B cell (primary cell): ENCODE results near the gene PHLPP2. TPM values are rescaled to one million over a fixed set of nuclear protein-coding genes. Genes with fewer than 3 reads are reported as not detected.

Experiments
- ATAC-seq: fragments of 200-7000 bp; cut with Tn5 transposase; one replicate; pipeline ENCODE4 v1.10.0; 2021; ENCODE audit warnings: low read depth, mild to moderate bottlenecking, moderate number of reproducible peaks, moderate library complexity
- CTCF ChIA-PET: fragments of 350-600 bp; sonication (Branson Sonifier 250); formaldehyde crosslinking; loops from one replicate; lab custom pipeline; 2021; ENCODE audit warnings: antibody characterized with exemption, inconsistent platforms; lab: Charles Lee
- POLR2A ChIA-PET: fragments of 350-600 bp; sonication (Branson Sonifier 250); formaldehyde crosslinking; loops from one replicate; lab custom pipeline; 2021; ENCODE audit warnings: antibody characterized with exemption; lab: Charles Lee
- DNase-seq: peaks from one replicate; pipeline ENCODE4 v3.0.0; 2013
- H2AFZ ChIP-seq: 2 replicates; pipeline ENCODE4 v1.6.1; 2012; ENCODE audit warnings: mild to moderate bottlenecking, low read depth, low read length; ENCODE audit not compliant: insufficient read depth, poor library complexity, severe bottlenecking
- H3K27ac ChIP-seq, 2 donors: 1 replicate in 1 of 2; 2 replicates in 1 of 2; pipeline ENCODE4 v1.5.1; 2012 to 2013; ENCODE audit warnings: low read length in 2 of 2, mild to moderate bottlenecking in 2 of 2, moderate library complexity in 1 of 2
- H3K27me3 ChIP-seq, 4 experiments: fragments of 200-600 bp in 1 of 4; sonication (generic) in 1 of 4; replicated peaks in 1 of 4; 1 replicate in 2 of 4; 2 replicates in 2 of 4; pipeline versions ENCODE4 v1.6.1 to v1.7.0; 2013 to 2016; ENCODE audit warnings: low read length in 3 of 4, mild to moderate bottlenecking in 2 of 4, mixed read lengths in 1 of 4, moderate library complexity in 1 of 4; ENCODE audit not compliant: insufficient read depth in 4 of 4, control insufficient read depth in 3 of 4; ENCODE audit errors: control extremely low read depth in 1 of 4
- H3K36me3 ChIP-seq, 2 experiments: replicated peaks in 1 of 2; 1 replicate in 1 of 2; 2 replicates in 1 of 2; pipeline versions ENCODE4 v1.6.1 to v1.7.1; 2013; ENCODE audit warnings: low read length in 1 of 2; ENCODE audit not compliant: insufficient read depth in 2 of 2, control insufficient read depth in 1 of 2; ENCODE audit errors: control extremely low read depth in 1 of 2, extremely low read depth in 1 of 2
- H3K4me1 ChIP-seq, 2 donors: fragments of 200-600 bp in 1 of 2; sonication (generic) in 1 of 2; 1 replicate in 1 of 2; 2 replicates in 1 of 2; pipeline versions ENCODE4 v1.5.1 to v1.6.1; 2013 to 2017; ENCODE audit warnings: low read length in 2 of 2; ENCODE audit not compliant: control insufficient read depth in 2 of 2, insufficient read depth in 2 of 2
- H3K4me2 ChIP-seq: replicated peaks from 2 replicates; pipeline ENCODE3; 2012; ENCODE audit warnings: mild to moderate bottlenecking, low read depth, low read length; ENCODE audit not compliant: poor library complexity, severe bottlenecking
- H3K4me3 ChIP-seq, 5 experiments: fragments of 200-600 bp in 1 of 5; sonication (generic) in 1 of 5; 1 replicate in 3 of 5; 2 replicates in 2 of 5; pipeline versions ENCODE4 v1.5.1 to v1.7.0; 2011 to 2016; ENCODE audit warnings: low read length in 4 of 5, mild to moderate bottlenecking in 4 of 5, low read depth in 2 of 5, control low read depth in 1 of 5, moderate library complexity in 1 of 5; ENCODE audit not compliant: insufficient read depth in 1 of 5; ENCODE audit errors: control extremely low read depth in 1 of 5, extremely low read depth in 1 of 5
- H3K79me2 ChIP-seq: fragments of 200-600 bp; sonication (generic); one replicate; pipeline ENCODE4 v1.6.0; 2016; ENCODE audit warnings: low read length; ENCODE audit not compliant: control insufficient read depth, insufficient read depth
- H3K9ac ChIP-seq: fragments of 200-600 bp; sonication (generic); 2 replicates; pipeline ENCODE4 v1.6.1; 2017; ENCODE audit warnings: mild to moderate bottlenecking, low read length, moderate library complexity
- H3K9me3 ChIP-seq, 3 donors: one replicate each; pipeline versions ENCODE4 v1.6.1 to v1.7.1; 2013; ENCODE audit warnings: low read length in 2 of 3; ENCODE audit not compliant: control insufficient read depth in 2 of 3, insufficient read depth in 1 of 3; ENCODE audit errors: control extremely low read depth in 1 of 3
- H4K20me1 ChIP-seq: 2 replicates; pipeline ENCODE4 v1.6.0; 2012; ENCODE audit warnings: mild to moderate bottlenecking, low read length; ENCODE audit not compliant: insufficient read depth, control insufficient read depth, poor library complexity, severe bottlenecking
- H3K27ac Mint-ChIP-seq: one replicate; pipeline ENCODE4 v1.8.0; 2021; ENCODE audit warnings: mixed read lengths
- H3K27me3 Mint-ChIP-seq: one replicate; pipeline ENCODE4 v1.8.0; 2021; ENCODE audit warnings: mixed read lengths
- H3K4me1 Mint-ChIP-seq: one replicate; pipeline ENCODE4 v1.8.0; 2021; ENCODE audit warnings: mixed read lengths
- H3K4me3 Mint-ChIP-seq: one replicate; pipeline ENCODE4 v1.8.0; 2021; ENCODE audit warnings: mixed read lengths
- H3K9me3 Mint-ChIP-seq: one replicate; pipeline ENCODE4 v1.8.0; 2022; ENCODE audit warnings: mixed read lengths; ENCODE audit not compliant: insufficient read depth
- CTCF ChIP-seq: fragments of 200-600 bp; IDR thresholded peaks from one replicate; pipeline ENCODE4 v1.8.0; 2022; ENCODE audit warnings: antibody characterized with exemption, mild to moderate bottlenecking
- EZH2 ChIP-seq: IDR thresholded peaks from 2 replicates; pipeline ENCODE4 v1.6.1; 2012; ENCODE audit warnings: borderline replicate concordance, low read depth, mild to moderate bottlenecking, moderate library complexity, low read length; ENCODE audit not compliant: insufficient read depth, poor library complexity, severe bottlenecking
- WGBS: methylation state at CpG from one replicate; pipeline ENCODE4 v1.1.5; 2013; ENCODE audit warnings: missing lambda C conversion rate; ENCODE audit not compliant: insufficient coverage; 5-methylcytosine and 5-hydroxymethylcytosine counted together
- intact Hi-C: fragments of 100-400 bp; cut with micrococcal nuclease; formaldehyde crosslinking; loops from one replicate; pipeline ENCODE4 v1.10.0; 2022
- polyA minus RNA-seq: library from RNA; depleted of rRNA, polyadenylated mRNA; stranded (reverse); fragments of >200 nt; gene quantifications from 2 replicates; pipeline ENCODE4 v1.2.3, GENCODE V29; 2012
- polyA plus RNA-seq: library from polyadenylated mRNA; depleted of rRNA; stranded (reverse); fragments of >200 nt; gene quantifications from 2 replicates; pipeline ENCODE4 v1.2.3, GENCODE V29; 2012
- total RNA-seq, 2 donors: library from RNA; stranded (reverse); fragments of 120-200 nt in 1 of 2; gene quantifications; 1 replicate in 1 of 2; 2 replicates in 1 of 2; pipeline versions ENCODE4 v1.2.3 to v1.2.4, GENCODE V29; 2013 to 2022

Gene PHLPP2
- total RNA-seq, result 16.1 and 17.6 TPM in 2 replicates
- 10.2 TPM for total RNA-seq (2013)
- 7.2 and 10.8 TPM in 2 replicates for polyA plus RNA-seq
- polyA minus RNA-seq, result 7.8 and 16.2 TPM in 2 replicates

GRCh38 chr16:71724320-71724751 lies at the start of gene PHLPP2:
TSS of gene PHLPP2 (minus strand) at chr16:71724701. CDS start at chr16:71714795, 9,906 bp downstream.
- peak within 1 kb of the TSS; percentile 99 for H3K4me3 Mint-ChIP-seq
- H3K9me3 Mint-ChIP-seq, result no peaks in the 10 kb centered on the region
- DNase-seq (no peak), ATAC-seq (no peak)
- intact Hi-C loops, result loop anchor here (1.0 to 10.0 kb wide), 6 partner anchors 121 to 922 kb away; partner anchors contain the start of genes ATXN1L, CMTR2, DHX38 and IST1
- Histone ChIP-seq H3K4me3 (peak within 1 kb of the TSS; percentile 21 to 80 (median 74)), H3K9ac (peak within 1 kb of the TSS; percentile 80), H2AFZ (peak within 1 kb of the TSS; percentile 87), H3K79me2 (peaks cover 20% of the 10 kb centered on the region), H3K36me3 (no peaks in the 10 kb centered on the region), H3K27ac (peak within 1 kb of the TSS; percentile 52 to 85), H3K4me1 (peaks cover 47 to 49% of the 10 kb centered on the region in 2 donors), H4K20me1 (peaks cover 11% of the 10 kb centered on the region), H3K9me3 (peaks cover 0 to 3% (median 0%) of the 10 kb centered on the region in 3 donors), H3K4me2 (peak within 1 kb of the TSS; percentile 91), H3K27me3 (no peaks in the 10 kb centered on the region)
- peak within 1 kb of the TSS; percentile 95 for H3K27ac Mint-ChIP-seq
- peaks cover 52% of the 10 kb centered on the region for H3K4me1 Mint-ChIP-seq
- 8% methylated on average over 5 of the region's 10 CpGs for WGBS
- H3K27me3 Mint-ChIP-seq, result no peaks in the 10 kb centered on the region
- TF ChIP-seq EZH2 (no peak), CTCF (peak; percentile 0)
- CTCF ChIA-PET, result interaction anchor here (1.0 kb wide), 1 partner anchor 159 kb away, joined by 3 read pairs; no protein-coding TSS in a partner anchor
- POLR2A ChIA-PET, result no interaction called here

- ChIA-PET CTCF (no interaction called here), POLR2A (no interaction called here)
- DNase-seq (no peak), ATAC-seq (no peak)
- no peaks in the 10 kb centered on the region for H3K9me3 ChIP-seq
- no peaks in the 10 kb centered on the region for H3K27me3 ChIP-seq
- H4K20me1 ChIP-seq, result peaks cover 12% of the 10 kb centered on the region
- no peak overlapping the region for H3K27ac Mint-ChIP-seq
- TF ChIP-seq EZH2, result no peak
- no peak for TF ChIP-seq CTCF
- intact Hi-C loops, result no loop called here
- H3K9ac ChIP-seq, result no peak overlapping the region
- peaks cover 8 to 61% of the 10 kb centered on the region in 2 experiments for H3K36me3 ChIP-seq
- H3K79me2 ChIP-seq, result peaks cover 13% of the 10 kb centered on the region
- H3K4me1 ChIP-seq, result peaks cover under 1 to 8% of the 10 kb centered on the region in 2 donors
- H3K27ac ChIP-seq, result no peak overlapping the region
- H3K9me3 Mint-ChIP-seq, result no peaks in the 10 kb centered on the region
- H3K4me2 ChIP-seq, result no peak overlapping the region
- H3K4me1 Mint-ChIP-seq, result peaks cover 11% of the 10 kb centered on the region
- no peak overlapping the region for H3K4me3 Mint-ChIP-seq
- no peak overlapping the region for H2AFZ ChIP-seq
- no peak overlapping the region for H3K4me3 ChIP-seq
- no peaks in the 10 kb centered on the region for H3K27me3 Mint-ChIP-seq
These were observed 47.1 kb upstream of the PHLPP2 start for GRCh38 chr16:71771571-71771970.
